HTR-8/SVneo (cell line): ENCODE results near the gene LTBP2.

Experiments
- DNase-seq: peaks from one replicate; pipeline ENCODE4 v3.0.0; 2011; ENCODE audit warnings: low spot score, mixed read lengths; ENCODE audit not compliant: insufficient read length
- FAIRE-seq: peaks from 2 replicates; lab custom pipeline; 2011; peaks lifted over from hg19 to GRCh38; lab: Jason Lieb, UNC

The LTBP2 gene

GRCh38 chr14:74611650-74612349 lies at the start of gene LTBP2:
Gene LTBP2 (minus strand): TSS chr14:74612237. CDS start chr14:74611944, 293 bp downstream.
- DNase-seq (no peak), FAIRE-seq (peak; percentile 16)

- no peak for DNase-seq
- no peak for FAIRE-seq
These were observed 48.8 kb upstream of the LTBP2 start for GRCh38 chr14:74660863-74661262.

DNA sequence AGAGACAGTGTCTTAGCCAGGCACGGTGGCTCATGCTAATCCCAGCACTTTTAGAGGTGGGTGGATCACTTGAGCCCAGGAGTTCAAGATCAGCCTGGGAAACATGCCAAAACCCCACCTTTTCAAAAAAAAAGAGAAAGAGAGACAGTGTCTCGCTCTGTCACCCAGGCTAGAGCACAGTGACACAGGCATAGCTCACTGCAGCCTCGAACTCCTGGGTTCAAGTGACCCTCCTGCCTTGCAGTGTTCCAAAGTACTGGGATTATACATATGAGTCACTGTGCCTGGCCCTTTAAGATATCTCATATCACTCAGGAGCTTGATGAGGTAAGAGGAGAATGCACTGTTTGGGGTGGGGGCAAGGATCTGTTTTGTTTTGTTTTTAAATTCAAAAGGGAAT lies 48.1 kb upstream of the LTBP2 start:
- DNase-seq (no peak), FAIRE-seq (peak; percentile 67)

DNA sequence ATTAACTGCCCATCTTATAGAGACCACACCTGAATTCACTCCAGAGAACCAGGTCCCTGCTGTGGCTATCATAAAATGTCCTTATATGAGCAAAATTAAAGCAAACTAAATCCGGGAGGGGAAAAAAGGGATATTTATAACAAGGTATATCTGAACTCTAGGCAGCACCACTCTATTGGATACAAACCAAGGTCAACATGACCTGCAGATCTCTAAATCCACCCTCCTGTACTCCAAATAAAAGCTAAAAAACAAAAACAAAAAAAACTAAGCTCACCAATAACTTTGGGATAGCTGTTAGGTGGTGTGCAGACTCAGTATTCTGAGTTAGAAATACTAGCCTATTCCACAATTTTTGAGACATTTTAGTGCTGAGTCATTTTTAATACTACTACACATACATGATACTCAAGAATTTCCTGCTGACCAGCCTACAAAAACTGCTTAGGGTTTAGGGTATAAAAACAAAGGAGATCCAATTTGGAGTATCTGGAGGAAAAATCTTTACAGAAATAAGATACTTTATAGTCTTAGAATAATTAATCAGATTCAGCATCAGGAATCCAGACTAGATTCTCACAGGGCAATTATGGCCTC lies 46.6 kb upstream of the LTBP2 start:
- DNase-seq (no peak), FAIRE-seq (no peak)

DNA sequence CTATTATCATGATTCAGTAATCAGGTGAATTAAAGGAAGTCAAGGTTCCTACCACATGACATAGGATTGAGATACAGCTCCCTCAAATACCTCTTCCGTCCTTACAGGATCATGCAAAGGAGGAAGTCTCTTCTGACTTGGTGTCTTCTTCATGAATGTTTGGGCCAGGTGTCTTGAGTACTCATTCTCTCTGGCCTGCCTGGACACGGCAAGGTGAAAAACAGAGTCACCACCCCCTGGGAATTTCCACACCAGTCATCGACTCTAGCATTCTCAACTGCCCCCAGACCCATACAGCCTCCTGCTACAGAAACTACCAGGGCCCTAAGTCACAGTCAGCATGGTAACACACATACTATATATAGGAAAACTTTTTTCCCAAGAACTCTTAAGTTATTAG lies 44.9 kb upstream of the LTBP2 start:
- DNase-seq (no peak), FAIRE-seq (no peak)

GRCh38 chr14:74655599-74656395 lies 43.8 kb upstream of the LTBP2 start:
- DNase-seq (peak; percentile 57), FAIRE-seq (peak; percentile 70)

DNA sequence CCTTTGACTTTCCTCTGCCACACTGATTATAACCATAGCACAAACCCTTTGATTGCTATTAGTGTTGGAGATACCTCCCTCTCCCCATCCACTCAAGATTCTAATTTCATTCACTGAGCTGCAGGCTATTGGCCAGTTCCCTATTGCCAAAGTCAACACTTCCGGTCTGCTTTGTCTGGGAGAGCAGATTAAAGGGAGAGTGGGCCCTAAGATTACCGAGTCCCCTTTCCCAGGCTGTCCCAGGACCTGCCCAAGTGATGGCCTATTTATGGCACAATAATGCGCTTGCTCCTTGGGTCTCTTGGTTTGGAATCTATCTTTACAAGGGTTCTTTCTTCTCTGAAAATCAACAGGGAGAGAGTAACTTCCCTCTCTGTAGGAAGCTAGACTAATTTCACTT lies 42.9 kb upstream of the LTBP2 start:
- FAIRE-seq (peak; percentile 42), DNase-seq (no peak)

DNA sequence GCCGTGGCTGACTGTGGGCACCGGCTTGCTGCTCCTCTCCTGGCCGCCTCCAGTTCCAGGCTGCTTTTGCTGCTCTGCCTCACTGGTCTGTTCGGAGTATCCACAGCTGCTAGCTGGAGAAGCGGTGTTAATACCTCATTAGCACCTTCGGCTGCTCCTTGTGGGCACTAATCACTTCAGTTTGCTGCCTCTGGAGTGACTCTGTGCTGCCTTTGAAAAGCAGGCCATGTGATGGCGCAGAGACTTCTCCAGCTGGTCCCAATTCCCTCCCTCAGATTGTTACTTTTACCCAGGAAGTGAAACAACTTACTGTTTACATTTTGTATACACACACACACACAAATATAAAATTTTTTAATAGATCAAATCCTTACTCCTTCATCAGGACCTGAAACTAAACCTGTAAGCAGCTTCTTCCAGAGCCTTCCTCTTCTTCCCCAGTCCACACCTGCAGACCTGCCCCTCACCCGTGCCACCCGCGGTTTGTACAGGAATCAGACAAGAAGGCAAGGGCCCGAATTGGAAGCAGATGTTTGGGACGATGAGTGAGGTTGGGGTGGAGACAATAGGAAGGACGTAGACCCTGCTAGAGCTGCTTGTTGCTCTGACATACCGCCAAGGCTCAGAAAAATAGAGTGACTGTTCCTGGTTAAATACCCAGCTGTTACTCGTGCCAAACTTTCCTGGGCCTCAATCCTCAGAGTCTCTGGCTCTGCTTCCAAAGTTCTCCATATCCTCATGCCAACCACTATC lies 41.5 kb upstream of the LTBP2 start:
- DNase-seq: no peak
- no peak for FAIRE-seq

GRCh38 chr14:74652541-74652940 lies 40.5 kb upstream of the LTBP2 start:
- FAIRE-seq (peak; percentile 85), DNase-seq (peak; percentile 65)

DNA sequence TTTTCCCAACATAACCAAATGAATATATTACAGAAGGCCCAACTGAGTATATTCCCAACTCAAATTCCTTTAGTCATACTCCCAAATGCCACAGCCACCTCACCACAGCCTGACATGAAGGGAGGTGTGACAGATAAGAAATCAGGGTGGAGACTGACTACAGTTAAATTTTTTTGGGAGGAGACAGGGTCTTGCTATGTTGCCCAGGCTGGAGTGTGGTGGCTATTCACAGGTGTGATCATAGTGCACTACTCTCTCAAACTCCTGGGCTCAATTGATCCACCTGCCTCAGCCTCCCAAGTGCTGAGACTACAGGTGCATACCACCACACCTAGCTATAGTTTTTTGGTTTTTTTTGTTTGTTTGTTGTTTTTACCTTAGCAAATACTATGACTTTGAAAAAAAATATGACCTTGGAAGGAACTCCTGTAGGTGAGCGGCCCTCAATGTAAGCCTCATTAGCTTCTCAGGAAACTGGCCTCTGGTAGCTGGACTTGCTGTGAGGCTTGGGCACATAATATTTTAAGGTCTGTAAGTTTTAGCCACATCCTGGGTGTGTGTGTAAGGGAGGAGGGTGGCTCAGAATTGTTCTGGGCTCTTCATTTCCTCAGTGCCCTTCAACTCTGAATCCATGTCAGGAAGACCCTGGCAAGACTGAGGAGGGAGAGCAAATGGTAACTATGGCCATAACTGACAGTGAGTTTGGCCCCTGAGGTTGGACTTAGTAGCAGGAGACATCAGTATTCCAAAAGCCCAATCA lies 39.1 kb upstream of the LTBP2 start:
- DNase-seq (no peak), FAIRE-seq (no peak)

GRCh38 chr14:74649673-74650072 lies 37.6 kb upstream of the LTBP2 start:
- DNase-seq: peak; percentile 76
- peak; percentile 88 for FAIRE-seq

- DNase-seq (no peak), FAIRE-seq (no peak)
These were observed 37.1 kb upstream of the LTBP2 start for GRCh38 chr14:74649167-74649566.

- no peak for FAIRE-seq
These were observed 36.6 kb upstream of the LTBP2 start for GRCh38 chr14:74648601-74649000.

DNA sequence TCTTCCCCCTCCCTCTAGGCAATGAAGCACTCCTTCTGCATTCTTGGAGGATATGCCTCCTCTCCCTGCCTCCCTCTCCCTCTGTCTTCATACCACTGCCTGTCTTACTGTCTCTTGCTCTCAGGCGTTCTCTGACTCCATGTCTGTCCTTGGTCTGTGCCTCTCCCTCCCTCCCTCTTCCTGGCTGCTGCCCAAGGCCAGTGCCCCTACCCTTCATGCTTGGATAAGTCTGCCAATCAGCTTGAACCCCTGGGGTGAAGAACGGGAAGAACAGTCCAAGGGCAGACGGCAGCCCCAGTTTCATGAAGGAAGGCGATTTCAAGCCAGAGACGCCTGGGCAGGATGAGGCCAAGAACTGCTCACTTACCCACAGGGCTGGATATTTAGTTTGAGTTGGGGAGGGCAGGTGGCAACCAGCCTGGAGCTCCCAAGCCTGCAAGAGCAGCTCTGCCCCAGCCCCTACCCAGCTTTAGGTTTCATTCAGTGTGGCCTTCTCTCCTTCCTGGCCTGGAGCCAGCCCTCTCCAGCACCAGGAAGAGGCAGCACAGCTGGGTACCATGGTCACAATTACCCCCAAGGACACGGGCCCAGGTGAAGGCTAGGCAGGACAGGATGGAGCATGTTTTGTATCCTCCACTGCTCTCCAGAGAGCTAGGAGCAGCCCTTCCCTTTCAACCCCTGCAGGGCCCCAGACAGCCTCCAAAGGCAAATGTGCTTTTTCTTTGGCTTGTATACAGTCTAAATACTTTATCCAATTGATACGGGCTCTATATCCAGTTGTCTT lies 35.8 kb upstream of the LTBP2 start:
- no peak for DNase-seq
- peak; percentile 97 for FAIRE-seq

More at GRCh38 chr14:74648601-74649000, 36.6 kb upstream of the LTBP2 start:
- DNase-seq: no peak

GRCh38 chr14:74647061-74647677 lies 35.1 kb upstream of the LTBP2 start:
- DNase-seq (no peak), FAIRE-seq (no peak)

DNA sequence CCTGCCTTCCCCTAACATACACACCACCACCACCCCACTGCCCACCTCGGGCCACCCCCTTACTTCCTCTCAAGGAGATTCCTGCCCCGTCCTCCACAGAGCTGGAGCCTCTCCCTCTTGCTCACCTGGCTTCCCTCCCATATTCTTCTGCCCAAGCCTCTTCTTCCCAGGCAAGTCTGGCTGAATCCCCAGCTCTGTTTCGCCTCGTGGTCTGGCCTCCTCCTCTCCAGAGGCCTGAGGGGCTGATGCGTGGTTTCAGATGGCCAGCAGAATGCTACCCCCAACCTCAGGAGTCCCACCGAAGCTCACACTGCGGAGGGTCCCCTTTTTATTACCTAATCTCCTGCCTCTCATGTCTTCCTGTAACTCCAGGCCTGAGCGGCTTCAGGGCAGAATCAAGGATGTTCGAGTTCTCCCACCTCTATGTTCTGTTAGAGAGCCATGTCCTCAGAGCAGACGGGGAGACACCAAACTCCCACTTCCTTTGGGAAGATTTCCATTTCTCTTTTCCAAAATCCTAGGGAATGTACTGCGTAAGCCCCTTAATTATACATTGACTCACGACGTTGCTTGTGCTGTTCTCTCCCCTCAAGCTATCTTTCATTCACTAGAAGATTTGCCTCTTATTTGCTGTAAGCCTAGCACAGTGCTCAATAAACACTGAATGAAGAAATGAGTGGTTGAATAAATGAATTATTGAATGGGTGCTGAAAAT lies 33.9 kb upstream of the LTBP2 start:
- DNase-seq (no peak), FAIRE-seq (peak; percentile 63)

DNA sequence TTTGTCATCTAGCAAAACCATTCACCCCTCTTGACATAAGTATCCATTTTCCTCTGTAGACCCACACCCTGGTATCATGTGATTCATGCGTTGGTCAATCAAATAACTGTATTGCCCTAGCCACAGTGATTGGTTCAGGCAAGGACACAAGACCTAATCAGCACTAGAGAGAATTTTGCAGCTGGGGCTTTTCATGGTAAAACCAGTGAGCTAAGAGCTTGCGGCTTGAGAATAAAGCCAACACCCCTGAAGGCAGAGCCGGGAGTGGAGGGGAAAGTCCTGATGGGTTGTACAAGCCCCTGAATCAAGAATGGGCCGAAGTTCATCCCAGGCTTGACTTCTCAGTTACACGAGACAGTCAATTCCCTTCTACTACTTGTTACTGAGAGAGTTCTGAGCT lies 33.2 kb upstream of the LTBP2 start:
- peak; percentile 77 for FAIRE-seq
- DNase-seq: no peak
